ENCODE data around the gene RNF150. TPM values are rescaled to one million over a fixed set of nuclear protein-coding genes. Genes with fewer than 3 reads are reported as not detected.

RNF150 gene
- polyA plus RNA-seq, 3 donors = 0.21 TPM; not detected in 2

DNA sequence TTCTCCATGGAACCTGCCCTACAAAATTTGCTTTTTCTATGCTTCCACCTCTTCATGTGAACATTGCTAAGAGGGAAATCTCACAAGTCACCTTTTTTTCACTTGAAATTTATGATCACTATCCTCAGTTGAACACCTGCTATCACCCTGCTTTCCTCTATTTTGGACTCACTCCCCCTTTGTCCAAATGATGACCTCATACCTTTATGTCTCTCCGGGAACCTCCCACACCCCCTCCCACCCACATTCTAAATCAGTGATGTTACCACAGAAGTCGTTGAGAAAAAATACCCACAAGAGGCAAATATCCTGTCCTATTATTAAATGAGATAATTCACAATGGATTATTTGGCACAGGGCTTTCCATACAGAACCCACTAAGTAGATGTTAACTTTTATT lies 156.5 kb downstream of the RNF150 start:
- Histone ChIP-seq H3K27me3 (ENCODE audit: control insufficient read depth in 2 of 2, insufficient read depth in 2 of 2, low read length in 2 of 2) (no peaks in the 10 kb centered on the region), H3K9me3 (replicated peaks in 1 of 2; ENCODE audit: control insufficient read depth in 1 of 2, insufficient read depth in 1 of 2, low read length in 2 of 2) (no peaks in the 10 kb centered on the region), H3K4me3 (replicated peaks in 1 of 3; ENCODE audit: low read depth in 2 of 3, low read length in 3 of 3) (no peak overlapping the region), H3K4me1 (ENCODE audit: control insufficient read depth in 1 of 2, insufficient read depth in 2 of 2, low read length in 2 of 2) (no peaks in the 10 kb centered on the region), H3K79me2 (ENCODE audit: insufficient read depth, low read length) (no peaks in the 10 kb centered on the region), H2AFZ (ENCODE audit: insufficient read depth, low read depth, low read length, poor library complexity, severe bottlenecking) (no peak overlapping the region), H3K4me2 (replicated peaks; ENCODE audit: extremely low read depth, low read length, poor library complexity, severe bottlenecking) (no peak overlapping the region), H3K9ac (ENCODE audit: insufficient read depth, low read length, poor library complexity, severe bottlenecking) (no peak overlapping the region), H4K20me1 (ENCODE audit: insufficient read depth, low read length) (no peaks in the 10 kb centered on the region), H3K36me3 (replicated peaks in 1 of 2; ENCODE audit: control insufficient read depth in 1 of 2, insufficient read depth in 2 of 2, low read length in 2 of 2) (no peaks in the 10 kb centered on the region), H3K27ac (ENCODE audit: low read depth in 1 of 2, low read length in 2 of 2) (no peak overlapping the region)
- WGBS (ENCODE audit: insufficient coverage) = no CpG with 5 or more reads among the region's 2 CpGs
- Mint-ChIP-seq H3K4me1 (no peaks in the 10 kb centered on the region), H3K27me3 (ENCODE audit: low read depth in 3 of 3) (peaks cover 0 to 3% (median 0%) of the 10 kb centered on the region in 3 donors), H3K27ac (no peak overlapping the region), H3K9me3 (peaks cover 0 to 7% (median 2%) of the 10 kb centered on the region in 7 donors), H3K36me3 (no peaks in the 10 kb centered on the region), H3K4me3 (no peak overlapping the region)
- intact Hi-C loops (cut with micrococcal nuclease) = no loop called here
- TF ChIP-seq, protein P1, sequence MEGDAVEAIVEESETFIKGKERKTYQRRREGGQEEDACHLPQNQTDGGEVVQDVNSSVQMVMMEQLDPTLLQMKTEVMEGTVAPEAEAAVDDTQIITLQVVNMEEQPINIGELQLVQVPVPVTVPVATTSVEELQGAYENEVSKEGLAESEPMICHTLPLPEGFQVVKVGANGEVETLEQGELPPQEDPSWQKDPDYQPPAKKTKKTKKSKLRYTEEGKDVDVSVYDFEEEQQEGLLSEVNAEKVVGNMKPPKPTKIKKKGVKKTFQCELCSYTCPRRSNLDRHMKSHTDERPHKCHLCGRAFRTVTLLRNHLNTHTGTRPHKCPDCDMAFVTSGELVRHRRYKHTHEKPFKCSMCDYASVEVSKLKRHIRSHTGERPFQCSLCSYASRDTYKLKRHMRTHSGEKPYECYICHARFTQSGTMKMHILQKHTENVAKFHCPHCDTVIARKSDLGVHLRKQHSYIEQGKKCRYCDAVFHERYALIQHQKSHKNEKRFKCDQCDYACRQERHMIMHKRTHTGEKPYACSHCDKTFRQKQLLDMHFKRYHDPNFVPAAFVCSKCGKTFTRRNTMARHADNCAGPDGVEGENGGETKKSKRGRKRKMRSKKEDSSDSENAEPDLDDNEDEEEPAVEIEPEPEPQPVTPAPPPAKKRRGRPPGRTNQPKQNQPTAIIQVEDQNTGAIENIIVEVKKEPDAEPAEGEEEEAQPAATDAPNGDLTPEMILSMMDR (IDR thresholded peaks at IDR 0.05) = no peak
- no peak for DNase-seq

DNA sequence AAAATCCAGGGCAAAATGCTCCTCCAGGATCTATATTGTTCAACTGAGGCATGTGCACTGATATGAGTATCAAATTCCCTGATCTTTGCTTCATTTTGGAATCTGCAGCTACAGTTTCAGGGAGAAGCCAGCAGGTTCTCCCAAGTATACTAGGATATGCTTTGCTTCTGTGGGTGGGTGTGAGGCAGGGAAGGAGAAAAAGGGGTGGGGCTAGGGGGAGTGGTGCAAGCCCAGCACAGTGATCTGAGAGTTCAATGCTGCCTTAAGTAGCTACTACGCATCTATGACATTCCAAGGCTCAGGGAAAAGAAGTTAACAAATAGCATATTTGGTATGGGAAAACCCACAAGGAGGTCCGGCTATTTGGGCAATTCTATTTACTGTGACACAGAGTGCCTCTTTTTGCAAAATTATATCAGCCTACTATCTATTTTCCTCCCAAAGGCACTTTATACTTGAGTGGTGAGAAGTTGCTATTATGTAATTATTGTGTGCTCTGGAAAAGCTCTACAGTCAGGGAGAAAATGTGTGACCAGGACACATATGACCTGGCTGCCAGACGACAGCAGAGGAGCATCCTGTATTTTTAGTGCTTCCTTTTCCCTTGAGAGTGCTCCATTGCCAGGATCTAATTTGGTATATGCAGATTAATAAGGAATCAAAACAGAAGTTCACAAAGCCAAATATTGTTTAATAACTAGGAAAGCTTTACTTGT lies 162.0 kb downstream of the RNF150 start:
- TF ChIP-seq, protein P1 (IDR thresholded peaks at IDR 0.05) = no peak
- no peak for DNase-seq
- Mint-ChIP-seq H3K4me3 (no peak overlapping the region), H3K4me1 (no peaks in the 10 kb centered on the region), H3K27ac (no peak overlapping the region), H3K36me3 (no peaks in the 10 kb centered on the region), H3K9me3 (peaks cover 0 to 5% (median 0%) of the 10 kb centered on the region in 7 donors), H3K27me3 (ENCODE audit: low read depth in 3 of 3) (peaks cover 0 to 2% (median 0%) of the 10 kb centered on the region in 3 donors)
- Histone ChIP-seq H3K27me3 (ENCODE audit: control insufficient read depth in 2 of 2, insufficient read depth in 2 of 2, low read length in 2 of 2) (no peaks in the 10 kb centered on the region), H3K9ac (ENCODE audit: insufficient read depth, low read length, poor library complexity, severe bottlenecking) (no peak overlapping the region), H3K4me2 (replicated peaks; ENCODE audit: extremely low read depth, low read length, poor library complexity, severe bottlenecking) (no peak overlapping the region), H3K36me3 (replicated peaks in 1 of 2; ENCODE audit: control insufficient read depth in 1 of 2, insufficient read depth in 2 of 2, low read length in 2 of 2) (no peaks in the 10 kb centered on the region), H2AFZ (ENCODE audit: insufficient read depth, low read depth, low read length, poor library complexity, severe bottlenecking) (no peak overlapping the region), H3K27ac (ENCODE audit: low read depth in 1 of 2, low read length in 2 of 2) (no peak overlapping the region), H3K4me1 (ENCODE audit: control insufficient read depth in 1 of 2, insufficient read depth in 2 of 2, low read length in 2 of 2) (no peaks in the 10 kb centered on the region), H4K20me1 (ENCODE audit: insufficient read depth, low read length) (no peaks in the 10 kb centered on the region), H3K79me2 (ENCODE audit: insufficient read depth, low read length) (no peaks in the 10 kb centered on the region), H3K9me3 (replicated peaks in 1 of 2; ENCODE audit: control insufficient read depth in 1 of 2, insufficient read depth in 1 of 2, low read length in 2 of 2) (no peaks in the 10 kb centered on the region), H3K4me3 (replicated peaks in 1 of 3; ENCODE audit: low read depth in 2 of 3, low read length in 3 of 3) (no peak overlapping the region)
- WGBS (ENCODE audit: insufficient coverage) = 100% methylated on average over 1 of the region's 3 CpGs
- intact Hi-C loops (cut with micrococcal nuclease) = no loop called here

All from CD14-positive monocyte (primary cell).